AG09309 (cell line): ENCODE results near the gene ASPRV1.
A peak's percentile ranks its signal among the peaks of the same experiment; 100 is the strongest.

Source experiments
- DNase-seq: peaks from one replicate; pipeline ENCODE4 v3.0.0-alpha.2; 2010; ENCODE audit warnings: low read depth
- H3K4me3 ChIP-seq: 2 replicates; pipeline ENCODE4 v1.5.1; 2011; ENCODE audit warnings: mild to moderate bottlenecking, low read depth, low read length, moderate library complexity; ENCODE audit not compliant: control insufficient read depth
- TF ChIP-seq, protein P1 (sequence below): IDR thresholded peaks from 2 replicates; pipeline ENCODE4 v1.5.1; 2011; ENCODE audit warnings: mild to moderate bottlenecking, low read depth, low read length, inconsistent platforms; ENCODE audit not compliant: insufficient read depth, control insufficient read depth; ENCODE audit errors: missing control alignments

ASPRV1 gene

DNA sequence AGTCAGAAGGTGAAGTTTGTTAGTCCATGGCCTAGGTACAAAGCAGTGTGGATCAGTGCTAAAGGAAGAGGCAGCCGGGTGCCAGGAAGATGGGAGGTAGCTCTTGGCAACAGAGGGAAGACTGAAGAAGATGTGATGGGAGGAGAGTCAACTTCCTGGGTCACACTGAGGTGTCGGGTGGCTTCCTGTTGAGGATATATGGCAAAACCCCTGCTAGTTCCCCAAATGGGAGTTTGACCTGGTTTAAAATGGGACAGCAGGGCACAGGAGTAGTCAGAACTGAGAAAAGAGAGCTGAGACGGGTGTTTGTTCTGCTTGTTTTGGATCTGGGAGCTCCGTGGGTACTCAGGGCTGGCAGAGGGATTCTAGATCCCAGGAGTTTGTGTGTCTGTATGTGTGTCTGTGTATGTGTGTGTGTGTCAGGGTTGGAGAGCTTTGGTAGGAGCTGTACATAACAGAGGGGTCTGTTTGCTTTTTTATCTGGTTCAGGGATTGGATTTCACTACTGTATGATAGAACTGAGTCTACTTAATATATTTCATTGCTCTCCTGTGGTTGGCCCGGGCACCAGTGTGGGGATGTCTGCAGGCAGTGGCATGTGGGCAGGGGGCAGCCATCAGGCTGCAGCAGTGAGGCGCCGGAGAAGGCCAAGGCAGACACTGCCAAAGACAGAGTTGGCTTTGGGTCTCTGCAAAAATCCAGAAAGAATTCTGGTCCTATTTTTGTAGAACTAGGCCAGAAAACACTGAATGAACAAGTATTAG is 29.4 kb downstream of the ASPRV1 start:
- DNase-seq, result no peak
- TF ChIP-seq, protein P1, sequence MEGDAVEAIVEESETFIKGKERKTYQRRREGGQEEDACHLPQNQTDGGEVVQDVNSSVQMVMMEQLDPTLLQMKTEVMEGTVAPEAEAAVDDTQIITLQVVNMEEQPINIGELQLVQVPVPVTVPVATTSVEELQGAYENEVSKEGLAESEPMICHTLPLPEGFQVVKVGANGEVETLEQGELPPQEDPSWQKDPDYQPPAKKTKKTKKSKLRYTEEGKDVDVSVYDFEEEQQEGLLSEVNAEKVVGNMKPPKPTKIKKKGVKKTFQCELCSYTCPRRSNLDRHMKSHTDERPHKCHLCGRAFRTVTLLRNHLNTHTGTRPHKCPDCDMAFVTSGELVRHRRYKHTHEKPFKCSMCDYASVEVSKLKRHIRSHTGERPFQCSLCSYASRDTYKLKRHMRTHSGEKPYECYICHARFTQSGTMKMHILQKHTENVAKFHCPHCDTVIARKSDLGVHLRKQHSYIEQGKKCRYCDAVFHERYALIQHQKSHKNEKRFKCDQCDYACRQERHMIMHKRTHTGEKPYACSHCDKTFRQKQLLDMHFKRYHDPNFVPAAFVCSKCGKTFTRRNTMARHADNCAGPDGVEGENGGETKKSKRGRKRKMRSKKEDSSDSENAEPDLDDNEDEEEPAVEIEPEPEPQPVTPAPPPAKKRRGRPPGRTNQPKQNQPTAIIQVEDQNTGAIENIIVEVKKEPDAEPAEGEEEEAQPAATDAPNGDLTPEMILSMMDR, result no peak

DNA sequence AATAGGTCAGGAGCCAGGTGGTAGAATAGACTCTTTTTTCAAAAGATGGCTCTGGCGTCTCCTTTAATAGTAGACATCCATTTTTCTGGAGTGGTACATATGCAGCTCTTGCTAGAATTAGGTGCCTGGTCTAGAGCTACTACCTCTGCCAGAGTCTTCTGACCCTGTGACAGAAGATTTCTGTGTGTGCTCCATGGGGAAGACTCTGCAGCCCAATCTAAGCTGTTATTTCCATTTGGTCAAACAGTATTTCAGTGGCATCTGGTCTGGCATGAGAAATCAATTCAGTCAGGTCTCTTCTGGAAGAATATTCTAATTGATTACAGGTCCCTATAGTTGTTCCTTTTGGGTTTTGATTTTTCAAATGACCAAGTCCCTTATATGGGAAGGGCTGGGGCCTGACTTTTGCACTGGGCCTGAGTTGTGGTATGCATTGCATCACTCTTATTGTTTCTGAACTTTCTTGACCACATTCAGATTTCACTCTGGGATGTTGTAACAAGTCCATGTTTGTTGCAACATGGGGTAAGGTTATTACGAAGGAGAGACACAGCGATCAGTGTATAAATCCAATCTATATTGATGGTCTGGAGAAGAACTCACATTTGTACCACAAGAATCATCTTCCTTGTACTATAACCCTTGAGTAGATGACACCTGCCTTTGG is 34.4 kb downstream of the ASPRV1 start:
- TF ChIP-seq, protein P1, result no peak
- no peak overlapping the region for H3K4me3 ChIP-seq
- peak; percentile 54 for DNase-seq

More for the DNA sequence above, 29.4 kb downstream of the ASPRV1 start:
- no peak overlapping the region for H3K4me3 ChIP-seq

DNA sequence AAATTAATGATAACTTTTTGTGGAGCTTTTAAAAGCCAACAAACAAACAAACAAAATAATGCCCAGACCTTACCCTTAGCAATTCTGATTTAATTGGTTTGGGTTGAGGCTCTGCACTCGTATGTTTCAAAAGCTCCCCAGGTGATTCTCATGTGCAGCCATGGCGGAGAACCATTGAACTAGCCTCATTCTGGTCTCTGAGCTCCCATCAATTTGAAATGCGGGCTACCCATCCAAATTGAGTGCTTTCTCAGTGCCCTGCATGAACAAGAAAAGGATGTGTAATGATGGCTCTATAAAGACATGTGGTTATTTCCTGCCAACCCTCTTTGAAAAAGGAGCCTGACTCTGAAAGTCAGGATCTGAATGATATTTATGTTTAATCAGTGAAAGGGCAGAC is 38.3 kb downstream of the ASPRV1 start:
- H3K4me3 ChIP-seq, result no peak overlapping the region
- TF ChIP-seq, protein P1, result no peak
- DNase-seq, result no peak

DNA sequence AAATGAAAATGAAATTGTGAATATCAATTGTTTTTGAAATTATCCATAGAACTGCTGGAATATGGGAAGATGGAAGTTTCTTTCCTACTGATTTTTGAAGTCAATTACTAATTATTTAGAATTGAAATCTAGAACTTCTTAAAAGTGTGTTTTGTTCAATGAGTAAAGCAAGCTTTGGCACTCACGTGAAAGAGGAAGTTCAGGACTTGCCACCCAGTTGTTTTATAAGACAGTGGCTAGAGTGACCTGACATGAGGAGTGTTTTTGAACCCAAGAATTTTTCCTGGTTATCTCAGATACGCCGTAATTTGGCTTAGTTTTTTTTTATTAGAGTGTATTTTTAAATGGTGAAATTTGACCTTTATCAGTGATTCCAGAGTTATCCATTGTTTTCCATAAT is 43.0 kb downstream of the ASPRV1 start:
- TF ChIP-seq, protein P1, result no peak
- no peak for DNase-seq
- H3K4me3 ChIP-seq, result no peak overlapping the region

DNA sequence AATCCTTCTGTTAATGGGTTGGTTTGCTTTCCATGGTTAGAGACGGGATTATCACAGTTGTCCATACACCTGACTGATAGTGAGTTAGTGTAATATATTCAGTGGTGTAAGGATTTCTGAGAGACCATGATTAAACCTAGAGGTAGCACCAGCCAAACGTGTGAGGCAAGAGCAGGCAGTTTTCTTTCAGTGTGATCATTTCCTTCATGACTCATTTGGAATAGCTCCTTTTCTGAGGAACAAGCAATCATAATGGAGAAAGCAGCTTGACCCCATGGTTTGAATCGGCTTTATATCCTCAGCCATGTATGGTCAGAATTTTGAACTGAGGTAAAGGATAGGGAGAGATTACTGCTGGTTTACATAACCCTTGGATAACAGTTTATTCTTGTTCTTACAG is 43.6 kb downstream of the ASPRV1 start:
- no peak overlapping the region for H3K4me3 ChIP-seq
- peak; percentile 79 for DNase-seq
- TF ChIP-seq, protein P1, result no peak

DNA sequence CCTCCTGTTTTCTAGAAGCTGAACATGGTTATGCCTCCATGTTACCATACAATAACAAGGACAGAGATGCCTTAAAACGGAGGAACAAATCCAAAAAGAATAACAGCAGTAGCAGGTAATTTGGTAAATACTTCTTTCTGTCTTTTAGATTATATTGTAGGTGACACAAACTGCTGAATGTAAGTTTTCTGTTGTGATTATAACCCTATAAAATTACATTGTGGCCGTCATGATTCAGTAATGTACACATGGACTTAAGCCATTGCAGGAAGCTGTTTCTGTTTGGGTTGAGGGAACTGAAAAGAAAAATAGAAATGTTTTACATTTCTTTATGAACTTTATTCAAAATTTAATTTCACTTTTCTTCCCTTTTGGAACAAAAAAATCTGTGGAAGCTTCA is 45.3 kb downstream of the ASPRV1 start:
- peak overlapping the region; percentile 89 for H3K4me3 ChIP-seq
- TF ChIP-seq, protein P1, result no peak
- no peak for DNase-seq
